Heart left ventricle (tissue), 13 donors: ENCODE data around the gene EIF4E2.

ENCODE experiments used
- POLR2A ChIP-seq, 2 donors: fragments of 450-650 bp; IDR thresholded peaks; one replicate each; pipeline ENCODE4 v1.6.1; 2017; ENCODE audit warnings: antibody characterized with exemption in 2 of 2, mild to moderate bottlenecking in 2 of 2, moderate library complexity in 2 of 2
- TF ChIP-seq, protein P1 (sequence below), 12 donors: fragments of 200-600 bp; sonication (generic) in 4 of 12; IDR thresholded peaks; one replicate each; pipeline versions ENCODE4 v1.5.0 to v1.8.0; 2018 to 2022; ENCODE audit warnings: antibody characterized with exemption in 12 of 12, mild to moderate bottlenecking in 5 of 12
- donor health status: ischemic (EF 13 %, LVEDD 7.1; RV severe dilation, severe dysfunction).
- donor health status: DM: no; HTN: yes; CAD: no.
- donor health status: DM: no; HTN: no; CAD: no.
- donor health status: ischemic (EF 25% LVEDD 6.9; RV normal size, moderate dysfunction).
- donor health status: ischemic (EF 25% LVEDD 5.7; RV mildly dilated, moderate dysfunction).
- donor health status: ischemic (EF 35%, LVEDD 5.7; RV mildly dilated, moderate dysfunction).
- donor health status: nonischemic (EF 11% LVEDD 7.7; RV severe dilation, severe dysfunction).
- donor health status: DM: yes; HTN: yes; CAD: no.
- donor health status: PGD.
- donor health status: ischemic (EF 29% LVEDD 5.4; RV normal size, mild dysfunction).
- donor health status: nonischemic (EF 23%, LVEDD 6.1; RV moderate dilation, normal function).

DNA sequence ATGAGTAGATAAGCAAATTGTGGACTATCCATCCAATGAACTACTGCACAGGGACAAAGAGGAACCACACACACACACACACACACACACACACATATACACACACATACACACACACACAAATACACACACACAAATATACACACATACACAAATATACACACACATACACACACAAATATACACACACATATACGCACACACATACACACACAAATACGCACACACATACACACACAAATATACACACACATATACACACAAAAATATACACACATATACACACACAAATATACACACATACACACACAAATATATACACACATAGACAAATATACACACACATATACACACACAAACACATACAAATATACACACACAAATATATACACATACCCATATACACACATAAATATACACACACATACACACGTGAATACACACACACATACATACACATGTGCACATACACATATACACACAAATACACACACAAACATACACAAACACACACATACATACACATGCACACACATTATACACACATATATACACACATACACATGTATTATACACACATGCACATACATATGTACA lies 63.1 kb downstream of the EIF4E2 start:
- TF ChIP-seq, protein P1, sequence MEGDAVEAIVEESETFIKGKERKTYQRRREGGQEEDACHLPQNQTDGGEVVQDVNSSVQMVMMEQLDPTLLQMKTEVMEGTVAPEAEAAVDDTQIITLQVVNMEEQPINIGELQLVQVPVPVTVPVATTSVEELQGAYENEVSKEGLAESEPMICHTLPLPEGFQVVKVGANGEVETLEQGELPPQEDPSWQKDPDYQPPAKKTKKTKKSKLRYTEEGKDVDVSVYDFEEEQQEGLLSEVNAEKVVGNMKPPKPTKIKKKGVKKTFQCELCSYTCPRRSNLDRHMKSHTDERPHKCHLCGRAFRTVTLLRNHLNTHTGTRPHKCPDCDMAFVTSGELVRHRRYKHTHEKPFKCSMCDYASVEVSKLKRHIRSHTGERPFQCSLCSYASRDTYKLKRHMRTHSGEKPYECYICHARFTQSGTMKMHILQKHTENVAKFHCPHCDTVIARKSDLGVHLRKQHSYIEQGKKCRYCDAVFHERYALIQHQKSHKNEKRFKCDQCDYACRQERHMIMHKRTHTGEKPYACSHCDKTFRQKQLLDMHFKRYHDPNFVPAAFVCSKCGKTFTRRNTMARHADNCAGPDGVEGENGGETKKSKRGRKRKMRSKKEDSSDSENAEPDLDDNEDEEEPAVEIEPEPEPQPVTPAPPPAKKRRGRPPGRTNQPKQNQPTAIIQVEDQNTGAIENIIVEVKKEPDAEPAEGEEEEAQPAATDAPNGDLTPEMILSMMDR (IDR thresholded peaks at IDR 0.05) = no peak
- no peak for TF ChIP-seq POLR2A (IDR thresholded peaks at IDR 0.05)
